GM12801 (cell line): Measurements from ENCODE around the gene IGFBP6.

Experiments
- TF ChIP-seq, protein P1 (sequence below): IDR thresholded peaks from one replicate; pipeline ENCODE4 v1.5.1; 2011; ENCODE audit warnings: control low read depth; ENCODE audit not compliant: insufficient read length; ENCODE audit errors: extremely low read depth

IGFBP6 gene

GRCh38 chr12:53079226-53080117 lies 18.0 kb upstream of the IGFBP6 start, which contains the start of gene SPRYD3:
SPRYD3 (minus strand) TSS chr12:53079390; CDS start chr12:53079333, 57 bp downstream.
- TF ChIP-seq, protein P1, sequence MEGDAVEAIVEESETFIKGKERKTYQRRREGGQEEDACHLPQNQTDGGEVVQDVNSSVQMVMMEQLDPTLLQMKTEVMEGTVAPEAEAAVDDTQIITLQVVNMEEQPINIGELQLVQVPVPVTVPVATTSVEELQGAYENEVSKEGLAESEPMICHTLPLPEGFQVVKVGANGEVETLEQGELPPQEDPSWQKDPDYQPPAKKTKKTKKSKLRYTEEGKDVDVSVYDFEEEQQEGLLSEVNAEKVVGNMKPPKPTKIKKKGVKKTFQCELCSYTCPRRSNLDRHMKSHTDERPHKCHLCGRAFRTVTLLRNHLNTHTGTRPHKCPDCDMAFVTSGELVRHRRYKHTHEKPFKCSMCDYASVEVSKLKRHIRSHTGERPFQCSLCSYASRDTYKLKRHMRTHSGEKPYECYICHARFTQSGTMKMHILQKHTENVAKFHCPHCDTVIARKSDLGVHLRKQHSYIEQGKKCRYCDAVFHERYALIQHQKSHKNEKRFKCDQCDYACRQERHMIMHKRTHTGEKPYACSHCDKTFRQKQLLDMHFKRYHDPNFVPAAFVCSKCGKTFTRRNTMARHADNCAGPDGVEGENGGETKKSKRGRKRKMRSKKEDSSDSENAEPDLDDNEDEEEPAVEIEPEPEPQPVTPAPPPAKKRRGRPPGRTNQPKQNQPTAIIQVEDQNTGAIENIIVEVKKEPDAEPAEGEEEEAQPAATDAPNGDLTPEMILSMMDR: no peak

DNA sequence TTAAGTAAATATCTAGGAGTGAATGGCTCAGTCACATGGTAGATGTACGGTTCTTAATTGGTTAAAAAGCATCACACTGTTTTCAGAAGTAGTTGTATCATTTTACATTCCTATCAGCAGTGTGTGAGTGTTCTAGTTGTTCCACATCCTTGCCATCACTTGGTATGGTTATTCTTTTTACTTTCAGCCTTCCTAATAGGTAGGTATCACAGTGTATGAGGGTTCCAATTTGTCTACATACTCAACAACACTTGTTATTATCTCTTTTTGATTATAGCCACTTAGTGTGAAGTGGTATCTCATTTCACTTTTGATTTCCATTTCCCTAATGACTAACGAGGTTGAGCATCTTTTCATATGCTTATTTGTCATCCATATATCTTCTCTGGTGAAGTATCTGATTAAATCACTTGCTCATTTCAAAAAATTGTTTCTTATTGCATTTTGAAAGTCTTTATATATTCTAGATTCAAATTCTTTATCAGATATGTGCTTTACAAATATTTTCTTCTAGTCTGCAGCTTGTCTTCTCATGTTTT lies 14.8 kb upstream of the IGFBP6 start:
- TF ChIP-seq, protein P1: no peak

- TF ChIP-seq, protein P1: no peak
These were observed 11.1 kb upstream of the IGFBP6 start for GRCh38 chr12:53086361-53086760.

GRCh38 chr12:53090105-53090504 lies 7.4 kb upstream of the IGFBP6 start:
- TF ChIP-seq, protein P1: no peak

- TF ChIP-seq, protein P1: no peak
These were observed 6.9 kb upstream of the IGFBP6 start for GRCh38 chr12:53090554-53090953.

GRCh38 chr12:53091756-53092155 lies 5.7 kb upstream of the IGFBP6 start:
- TF ChIP-seq, protein P1: no peak

DNA sequence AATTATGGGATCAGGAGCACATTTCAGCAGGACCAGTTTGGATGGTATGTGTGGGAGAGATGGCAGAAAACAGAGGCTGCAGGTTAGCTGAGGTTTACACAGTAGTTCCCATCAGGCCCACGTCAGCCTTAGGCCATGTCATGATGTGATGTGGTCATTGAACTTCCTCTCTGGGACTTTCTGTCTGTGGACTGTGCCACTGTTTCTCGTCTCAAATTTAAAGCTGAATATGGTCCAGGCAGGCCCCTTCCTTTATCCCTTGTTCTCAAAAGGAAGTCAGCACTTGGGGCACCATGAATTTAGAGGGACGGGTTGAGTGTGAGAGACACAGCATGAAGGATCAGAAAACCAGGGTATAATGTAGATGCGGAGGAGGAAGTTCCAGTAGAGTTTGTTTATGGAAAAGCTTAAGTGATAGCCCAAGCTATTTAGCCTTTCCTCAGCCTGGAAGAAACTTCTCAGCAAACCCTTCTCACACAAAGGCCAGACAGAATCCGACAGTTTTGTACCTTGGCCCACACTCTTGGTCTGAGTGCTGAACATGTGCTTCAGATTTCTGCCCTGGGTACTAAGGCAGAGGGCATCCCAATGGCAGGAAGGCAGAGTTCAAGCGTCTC lies 3.6 kb upstream of the IGFBP6 start:
- TF ChIP-seq, protein P1: no peak
